ENCODE results near the gene SCUBE1.

DNA sequence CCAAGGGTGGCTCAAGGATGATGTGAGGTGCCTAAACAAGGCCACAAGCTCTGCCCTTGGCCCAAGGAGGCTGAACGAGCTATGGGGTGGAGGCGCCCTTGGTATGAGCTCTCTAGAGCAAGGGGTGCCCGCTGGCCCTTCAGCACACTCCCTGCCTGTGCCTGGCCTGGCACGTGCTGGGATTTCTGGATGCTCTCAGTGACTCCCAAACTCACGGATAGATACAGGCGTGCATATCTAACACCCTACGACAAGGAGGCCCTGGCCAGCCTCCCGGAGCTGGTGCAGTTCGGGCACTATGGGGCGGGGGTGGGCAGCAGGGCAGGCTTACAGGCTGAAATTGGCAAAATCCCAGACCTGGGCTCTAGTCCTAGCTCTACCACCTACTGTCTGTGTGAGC lies 30.6 kb downstream of the SCUBE1 start:
- TF ChIP-seq EZH2 (IDR thresholded peaks at IDR 0.05; ENCODE audit: insufficient read depth, poor library complexity, severe bottlenecking) (no peak), EZH2phosphoT487 (IDR thresholded peaks at IDR 0.05; ENCODE audit: insufficient read depth, low read depth) (no peak)

All from GM23248 (cell line).